HG03135 (cell line): ENCODE results near the gene PCDH15.

Experiments
- ATAC-seq: cut with Tn5 transposase; IDR thresholded peaks from one replicate; pipeline ENCODE4 v1.9.1; 2021; ENCODE audit warnings: mild to moderate bottlenecking, moderate library complexity; ENCODE audit not compliant: unreplicated experiment

The PCDH15 gene

GRCh38 chr10:53754596-53755250, 1046.3 kb downstream of the PCDH15 start:
- ATAC-seq: no peak
